ENCODE measurements around the gene SDC3.

DNA sequence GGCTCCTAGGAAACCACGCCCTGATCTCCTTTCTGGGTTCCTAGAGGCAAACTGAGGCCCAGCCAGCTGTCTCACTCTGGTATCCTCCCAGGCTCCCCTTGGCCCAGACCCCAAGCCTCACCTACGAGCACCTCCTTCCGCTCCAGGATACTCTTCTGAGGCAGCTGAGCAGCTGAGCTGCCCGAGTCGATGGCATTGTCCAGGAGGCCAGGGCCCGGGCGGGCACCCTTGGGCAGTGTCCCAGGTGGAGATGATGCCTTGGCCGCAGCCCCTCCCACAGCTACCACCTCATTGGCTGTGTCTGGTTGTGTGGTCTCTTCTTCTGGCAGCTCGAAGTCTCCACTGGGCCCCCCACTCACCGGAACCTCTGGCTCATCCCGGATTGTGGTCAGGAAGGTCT, 34.4 kb downstream of the SDC3 start:
- no peak for TF ChIP-seq EZH2 (IDR thresholded peaks at IDR 0.05; ENCODE audit: low read length, unreplicated experiment)
- TF ChIP-seq CTCF (conservative IDR thresholded peaks at IDR 0.05; ENCODE audit: low read depth, low read length): no peak
- no peak for TF ChIP-seq EZH2phosphoT487 (IDR thresholded peaks at IDR 0.05; ENCODE audit: borderline replicate concordance, low read length)
